HG03432 (cell line): ENCODE results near the gene TAGLN.

Source experiments
- ATAC-seq: cut with Tn5 transposase; IDR thresholded peaks from one replicate; pipeline ENCODE4 v1.9.1; 2021; ENCODE audit warnings: mild to moderate bottlenecking, moderate library complexity; ENCODE audit not compliant: unreplicated experiment

The TAGLN gene

GRCh38 chr11:117212697-117213355 lies 13.7 kb downstream of the TAGLN start:
- ATAC-seq: no peak

GRCh38 chr11:117214404-117215110 lies 15.4 kb downstream of the TAGLN start:
- ATAC-seq: no peak

- no peak for ATAC-seq
Measured at GRCh38 chr11:117217141-117218084, 18.2 kb downstream of the TAGLN start.

- ATAC-seq: no peak
Measured at GRCh38 chr11:117218133-117218915, 19.2 kb downstream of the TAGLN start.

- ATAC-seq: no peak
Measured at GRCh38 chr11:117219001-117219400, 19.8 kb downstream of the TAGLN start.

- no peak for ATAC-seq
Measured at GRCh38 chr11:117219455-117219854, 20.3 kb downstream of the TAGLN start.

GRCh38 chr11:117219995-117220394 lies 20.8 kb downstream of the TAGLN start:
- no peak for ATAC-seq

- no peak for ATAC-seq
Measured at GRCh38 chr11:117220568-117220967, 21.4 kb downstream of the TAGLN start.

- no peak for ATAC-seq
Measured at GRCh38 chr11:117220999-117221774, 22.0 kb downstream of the TAGLN start.

GRCh38 chr11:117221775-117222517 lies 22.8 kb downstream of the TAGLN start:
- ATAC-seq: no peak

GRCh38 chr11:117222991-117223740 lies 24.0 kb downstream of the TAGLN start:
- no peak for ATAC-seq

GRCh38 chr11:117223741-117224689 lies 24.8 kb downstream of the TAGLN start:
- no peak for ATAC-seq

GRCh38 chr11:117225553-117226170 lies 26.5 kb downstream of the TAGLN start:
- ATAC-seq: no peak

- ATAC-seq: peak; percentile 44
Measured at GRCh38 chr11:117226388-117227385, 27.5 kb downstream of the TAGLN start.

GRCh38 chr11:117228091-117228490 lies 28.9 kb downstream of the TAGLN start:
- ATAC-seq: no peak

- ATAC-seq: no peak
Measured at GRCh38 chr11:117229411-117229810, 30.2 kb downstream of the TAGLN start.
